CD8-positive, alpha-beta memory T cell (primary cell): ENCODE results near the gene C16orf96. TPM values are rescaled to one million over a fixed set of nuclear protein-coding genes. Genes with fewer than 3 reads are reported as not detected.
A peak's percentile ranks its signal among the peaks of the same experiment; 100 is the strongest.

ENCODE experiments used
- CTCF ChIA-PET: fragments of 350-600 bp; sonication (Branson Sonifier 250); formaldehyde crosslinking; loops from one replicate; lab custom pipeline; 2021; ENCODE audit warnings: antibody characterized with exemption; lab: Charles Lee
- POLR2A ChIA-PET: fragments of 350-600 bp; sonication (Branson Sonifier 250); formaldehyde crosslinking; loops from one replicate; lab custom pipeline; 2021; ENCODE audit warnings: antibody characterized with exemption; lab: Charles Lee
- DNase-seq, 5 donors: peaks; one replicate each; pipeline versions ENCODE4 v3.0.0 to v3.0.0-alpha.2; 2020 to 2022; ENCODE audit warnings: mixed read lengths in 1 of 5
- H3K27ac ChIP-seq: one replicate; pipeline ENCODE4 v1.7.0; 2013; ENCODE audit warnings: low read depth, mild to moderate bottlenecking, low read length, moderate library complexity
- H3K27me3 ChIP-seq: 2 replicates; pipeline ENCODE4 v1.7.0; 2013; ENCODE audit warnings: low read length, mild to moderate bottlenecking; ENCODE audit not compliant: insufficient read depth, poor library complexity, severe bottlenecking
- H3K36me3 ChIP-seq: 2 replicates; pipeline ENCODE4 v1.7.0; 2013; ENCODE audit warnings: mild to moderate bottlenecking, low read length, moderate library complexity; ENCODE audit not compliant: insufficient read depth
- H3K4me1 ChIP-seq: 2 replicates; pipeline ENCODE4 v1.7.0; 2013; ENCODE audit warnings: mild to moderate bottlenecking, low read length, moderate library complexity; ENCODE audit not compliant: insufficient read depth
- H3K4me3 ChIP-seq: 2 replicates; pipeline ENCODE4 v1.7.0; 2013; ENCODE audit warnings: mild to moderate bottlenecking, low read length
- H3K9me3 ChIP-seq: 2 replicates; pipeline ENCODE4 v1.7.0; 2013; ENCODE audit warnings: mild to moderate bottlenecking, low read length
- H3K27ac Mint-ChIP-seq, 8 donors: one replicate each; pipeline ENCODE4 v1.8.0; 2020 to 2021; ENCODE audit warnings: mixed read lengths in 8 of 8, mild to moderate bottlenecking in 6 of 8, inconsistent platforms in 3 of 8, moderate library complexity in 3 of 8
- H3K27me3 Mint-ChIP-seq, 2 donors: one replicate each; pipeline ENCODE4 v1.8.0; 2020 to 2021; ENCODE audit warnings: mixed read lengths in 2 of 2, mild to moderate bottlenecking in 1 of 2, moderate library complexity in 1 of 2
- H3K36me3 Mint-ChIP-seq, 3 donors: one replicate each; pipeline ENCODE4 v1.8.0; 2020 to 2021; ENCODE audit warnings: mixed read lengths in 3 of 3, inconsistent platforms in 1 of 3, mild to moderate bottlenecking in 1 of 3
- H3K4me1 Mint-ChIP-seq, 3 donors: one replicate each; pipeline ENCODE4 v1.8.0; 2020 to 2021; ENCODE audit warnings: mixed read lengths in 3 of 3, inconsistent platforms in 1 of 3, mild to moderate bottlenecking in 1 of 3
- H3K4me3 Mint-ChIP-seq, 7 donors: one replicate each; pipeline ENCODE4 v1.8.0; 2020 to 2021; ENCODE audit warnings: mixed read lengths in 7 of 7, mild to moderate bottlenecking in 6 of 7, moderate library complexity in 4 of 7, inconsistent platforms in 2 of 7
- H3K9me3 Mint-ChIP-seq, 5 donors: one replicate each; pipeline ENCODE4 v1.8.0; 2020 to 2022; ENCODE audit warnings: mixed read lengths in 5 of 5, mild to moderate bottlenecking in 3 of 5, moderate library complexity in 2 of 5, inconsistent platforms in 1 of 5
- polyA plus RNA-seq: library from polyadenylated mRNA; unstranded; fragments of 300-500 nt; fragmentation: Illumina TruSeq; gene quantifications from one replicate; pipeline ENCODE4 v1.2.3, GENCODE V29; 2021
- total RNA-seq, 2 experiments: library from RNA; stranded (reverse); gene quantifications; one replicate each; pipeline ENCODE4 v1.2.3, GENCODE V29; 2021

C16orf96 gene
- total and polyA plus RNA-seq, 3 experiments from 2014 or later = 0.05 to 0.11 (median 0.07) TPM

DNA sequence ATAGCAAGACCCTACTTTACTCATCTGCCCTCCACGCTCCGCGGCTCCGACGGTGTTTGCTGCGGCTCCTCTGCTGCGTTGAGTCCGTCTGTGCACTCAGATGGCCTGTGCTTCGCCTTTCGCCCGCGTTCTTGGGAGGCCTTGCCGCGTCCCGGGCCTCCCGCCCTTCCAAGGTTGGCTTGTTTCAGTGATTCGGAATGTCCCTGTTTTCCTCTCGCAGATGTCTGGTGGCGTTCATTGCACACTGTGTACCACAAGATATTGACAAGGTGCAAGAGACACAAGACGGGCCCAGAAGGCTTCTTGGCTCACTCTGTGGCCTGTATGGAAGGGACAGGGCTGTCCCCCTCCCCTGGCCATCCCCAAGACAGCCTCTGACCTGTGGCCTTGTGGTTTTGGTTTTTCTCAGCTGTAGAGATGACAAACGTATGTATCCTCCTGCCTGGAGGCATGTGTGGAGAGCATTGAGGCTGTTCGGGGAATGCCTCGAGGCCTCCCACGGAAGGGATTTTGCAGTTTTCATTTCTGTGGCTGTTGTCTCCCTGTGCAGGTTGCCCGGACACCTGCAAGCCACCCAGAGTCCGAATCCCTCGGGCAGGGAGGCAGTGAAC, 83.9 kb downstream of the C16orf96 start:
- ChIA-PET CTCF (interaction anchor here (1.5 kb wide), 1 partner anchor 16 kb away, joined by 4 read pairs; the partner anchor contains the start of gene MGRN1), POLR2A (no interaction called here)
- Histone ChIP-seq H3K27ac (no peak overlapping the region), H3K27me3 (no peaks in the 10 kb centered on the region), H3K9me3 (no peaks in the 10 kb centered on the region), H3K36me3 (no peaks in the 10 kb centered on the region), H3K4me1 (peaks cover 14% of the 10 kb centered on the region), H3K4me3 (no peak overlapping the region)
- H3K36me3 Mint-ChIP-seq = peaks cover 0 to 23% (median 0%) of the 10 kb centered on the region in 3 donors
- DNase-seq = no peak
- H3K4me1 Mint-ChIP-seq = peaks cover 21 to 38% (median 23%) of the 10 kb centered on the region in 3 donors
- H3K9me3 Mint-ChIP-seq = no peaks in the 10 kb centered on the region
- peak overlapping the region in 4 of 8 donors; percentile 21 to 87 (median 55) for H3K27ac Mint-ChIP-seq
- H3K27me3 Mint-ChIP-seq = peaks cover 0 to 2% of the 10 kb centered on the region in 2 donors
- H3K4me3 Mint-ChIP-seq = no peak overlapping the region

DNA sequence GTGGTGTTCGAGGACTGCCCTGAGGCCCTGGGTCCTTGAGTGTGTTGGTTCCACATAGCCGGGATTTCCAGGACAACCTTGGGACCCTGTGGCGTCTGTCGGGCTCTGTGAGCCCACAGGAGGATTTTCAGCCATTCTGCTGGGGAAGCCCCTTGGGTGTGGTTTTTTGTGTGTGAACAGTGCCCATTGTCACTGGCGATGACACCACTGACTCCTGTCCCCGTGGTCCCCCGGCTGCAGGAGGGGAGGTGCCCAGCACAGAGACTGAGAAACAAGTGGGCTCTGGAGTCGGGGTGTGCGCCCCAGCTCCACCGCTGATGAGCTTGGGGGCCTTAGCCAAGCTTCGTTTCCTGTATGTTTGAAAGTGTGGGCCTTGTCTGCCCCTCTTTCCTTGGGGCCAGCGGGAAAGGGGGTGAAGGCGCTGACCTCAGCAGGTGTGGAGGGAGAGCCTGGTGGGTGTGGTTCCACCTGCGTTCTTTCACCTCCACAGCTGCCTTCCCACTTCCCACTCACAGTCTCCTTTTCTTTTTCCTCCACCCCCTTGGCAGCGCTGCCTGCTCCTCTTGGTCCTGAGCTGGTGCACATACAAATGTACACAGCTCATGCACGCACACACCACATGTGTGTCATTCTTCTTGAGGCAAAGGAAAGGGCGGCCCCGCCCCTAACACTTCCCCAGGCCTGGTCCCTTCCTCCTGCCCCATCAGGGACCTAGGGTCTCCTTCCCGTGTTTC, 84.6 kb downstream of the C16orf96 start:
- H3K4me1 Mint-ChIP-seq = peaks cover 21 to 44% (median 26%) of the 10 kb centered on the region in 3 donors
- H3K27ac Mint-ChIP-seq = peak overlapping the region in 6 of 8 donors; percentile 77 to 88 (median 84)
- Histone ChIP-seq H3K9me3 (no peaks in the 10 kb centered on the region), H3K36me3 (no peaks in the 10 kb centered on the region), H3K4me1 (peaks cover 14% of the 10 kb centered on the region), H3K4me3 (no peak overlapping the region), H3K27me3 (no peaks in the 10 kb centered on the region), H3K27ac (no peak overlapping the region)
- ChIA-PET CTCF (interaction anchor here (1.5 kb wide), 1 partner anchor 17 kb away, joined by 4 read pairs; the partner anchor contains the start of gene MGRN1), POLR2A (no interaction called here)
- DNase-seq = peak in 1 of 5 donors; percentile 6
- peak overlapping the region in 1 of 7 donors; percentile 12 for H3K4me3 Mint-ChIP-seq
- peaks cover 0 to 2% of the 10 kb centered on the region in 2 donors for H3K27me3 Mint-ChIP-seq
- H3K36me3 Mint-ChIP-seq = peaks cover 0 to 28% (median 2%) of the 10 kb centered on the region in 3 donors
- no peaks in the 10 kb centered on the region for H3K9me3 Mint-ChIP-seq

DNA sequence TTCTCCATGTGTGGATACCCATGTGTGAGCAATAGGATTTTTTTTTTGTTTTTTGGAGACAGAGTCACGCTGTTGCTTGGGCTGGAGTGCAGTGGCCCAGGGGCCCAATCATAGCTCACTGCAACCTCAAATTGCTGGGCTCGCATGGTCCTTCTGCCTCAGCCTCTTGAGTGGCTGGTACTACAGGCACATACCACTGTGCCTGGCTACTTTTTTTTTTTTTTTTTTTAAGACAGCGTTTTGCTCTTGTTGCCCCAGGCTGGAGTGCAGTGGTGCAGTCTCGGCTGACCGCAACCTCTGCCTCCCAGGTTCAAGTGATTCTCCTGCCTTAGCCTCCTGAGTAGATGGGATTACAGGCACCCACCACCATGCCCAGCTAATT, 85.2 kb downstream of the C16orf96 start:
- peak overlapping the region in 5 of 8 donors; percentile 77 to 88 (median 82) for H3K27ac Mint-ChIP-seq
- H3K4me3 Mint-ChIP-seq = no peak overlapping the region
- DNase-seq = no peak
- H3K27me3 ChIP-seq = no peaks in the 10 kb centered on the region
- no peaks in the 10 kb centered on the region for H3K36me3 ChIP-seq
- POLR2A ChIA-PET = no interaction called here
- H3K27ac ChIP-seq = no peak overlapping the region
- H3K27me3 Mint-ChIP-seq = peaks cover 0 to 2% of the 10 kb centered on the region in 2 donors
- CTCF ChIA-PET = interaction anchor here (1.5 kb wide), 1 partner anchor 17 kb away, joined by 4 read pairs; the partner anchor contains the start of gene MGRN1
- peaks cover 15% of the 10 kb centered on the region for H3K4me1 ChIP-seq
- no peaks in the 10 kb centered on the region for H3K9me3 Mint-ChIP-seq
- H3K36me3 Mint-ChIP-seq = peaks cover 0 to 24% (median 2%) of the 10 kb centered on the region in 3 donors
- peaks cover 21 to 45% (median 24%) of the 10 kb centered on the region in 3 donors for H3K4me1 Mint-ChIP-seq
- H3K4me3 ChIP-seq = no peak overlapping the region
- H3K9me3 ChIP-seq = no peaks in the 10 kb centered on the region

DNA sequence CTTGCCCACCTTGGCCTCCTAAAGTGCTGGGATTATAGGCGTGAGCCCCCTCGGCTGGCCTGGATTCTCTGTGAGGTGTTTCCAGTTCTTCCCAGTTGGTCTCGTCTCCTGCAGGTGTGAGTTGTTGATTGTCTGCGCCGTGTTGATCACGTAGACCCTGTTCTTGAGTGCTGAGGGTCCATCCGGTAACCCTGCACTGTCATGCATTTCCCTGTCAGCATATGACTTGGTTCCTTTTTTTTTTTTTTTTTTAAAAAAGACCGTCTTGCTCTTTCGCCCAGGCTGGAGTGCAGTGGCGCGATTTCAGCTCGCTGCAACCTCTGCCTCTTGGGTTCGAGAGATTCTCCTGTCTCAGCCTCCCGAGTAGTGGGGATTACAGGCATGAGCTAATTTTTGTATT, 85.8 kb downstream of the C16orf96 start:
- Mint-ChIP-seq H3K27ac (no peak overlapping the region), H3K36me3 (peaks cover 0 to 20% (median 2%) of the 10 kb centered on the region in 3 donors), H3K4me1 (peaks cover 21 to 46% (median 22%) of the 10 kb centered on the region in 3 donors), H3K9me3 (no peaks in the 10 kb centered on the region), H3K4me3 (no peak overlapping the region), H3K27me3 (peaks cover 0 to 2% of the 10 kb centered on the region in 2 donors)
- H3K4me1 ChIP-seq = peaks cover 21% of the 10 kb centered on the region
- no peaks in the 10 kb centered on the region for H3K36me3 ChIP-seq
- no peak for DNase-seq
- no peaks in the 10 kb centered on the region for H3K27me3 ChIP-seq
- POLR2A ChIA-PET = no interaction called here
- no peak overlapping the region for H3K27ac ChIP-seq
- CTCF ChIA-PET = interaction anchor here (1.5 kb wide), 1 partner anchor 18 kb away, joined by 4 read pairs; the partner anchor contains the start of gene MGRN1
- no peaks in the 10 kb centered on the region for H3K9me3 ChIP-seq
- no peak overlapping the region for H3K4me3 ChIP-seq

DNA sequence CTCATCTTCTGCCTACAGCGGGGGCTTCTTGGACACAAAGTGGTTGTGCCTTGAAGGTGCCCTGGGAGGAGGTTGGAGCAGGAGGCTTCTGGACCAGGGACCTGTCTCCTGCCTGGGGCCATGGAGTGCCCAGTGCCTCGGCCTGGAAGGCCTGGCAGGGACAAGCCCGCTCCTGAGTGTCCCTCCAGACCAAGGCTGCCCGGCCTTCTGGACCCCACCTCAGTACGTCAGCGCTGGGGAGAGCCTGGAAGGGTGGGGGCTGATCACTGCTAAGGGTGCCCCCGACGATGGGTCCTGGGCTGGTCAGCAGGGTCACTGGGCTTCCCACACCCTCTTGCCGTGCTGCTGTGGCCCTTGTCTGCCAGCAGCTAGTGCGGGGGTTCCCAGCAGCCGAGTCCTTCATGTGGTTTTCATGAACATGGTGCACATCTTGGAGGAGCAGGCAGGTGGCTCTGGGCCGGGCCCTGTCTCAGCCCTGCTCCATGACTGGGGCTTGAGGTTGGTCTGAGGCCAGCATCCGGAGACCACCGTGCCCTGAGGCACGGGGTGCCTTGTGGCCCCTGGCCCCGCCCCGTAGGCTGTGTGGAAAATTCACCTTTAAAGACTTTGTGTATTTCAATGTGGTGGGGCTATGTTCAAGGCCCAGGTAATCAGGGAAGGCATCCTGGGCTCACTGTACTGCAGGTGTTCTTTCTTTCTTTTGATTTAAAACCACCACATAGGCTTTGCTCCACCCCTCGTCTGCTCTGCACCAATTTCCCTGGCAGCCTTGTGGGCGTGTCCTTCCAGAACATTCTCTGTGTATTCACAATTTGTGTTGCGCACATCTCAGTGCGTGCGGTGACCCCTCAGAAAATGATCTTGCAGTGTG, 90.9 kb downstream of the C16orf96 start:
- Mint-ChIP-seq H3K4me1 (peaks cover 16 to 36% (median 18%) of the 10 kb centered on the region in 3 donors), H3K4me3 (no peak overlapping the region), H3K36me3 (peaks cover 0 to 38% (median 5%) of the 10 kb centered on the region in 3 donors), H3K9me3 (no peaks in the 10 kb centered on the region), H3K27me3 (peaks cover 0 to 2% of the 10 kb centered on the region in 2 donors), H3K27ac (peak overlapping the region in 4 of 8 donors; percentile 9 to 35 (median 33))
- DNase-seq = peak in 1 of 5 donors; percentile 22
- Histone ChIP-seq H3K36me3 (no peaks in the 10 kb centered on the region), H3K4me1 (peaks cover 36% of the 10 kb centered on the region), H3K9me3 (no peaks in the 10 kb centered on the region), H3K4me3 (no peak overlapping the region), H3K27ac (no peak overlapping the region), H3K27me3 (no peaks in the 10 kb centered on the region)
- ChIA-PET POLR2A (no interaction called here), CTCF (no interaction called here)

DNA sequence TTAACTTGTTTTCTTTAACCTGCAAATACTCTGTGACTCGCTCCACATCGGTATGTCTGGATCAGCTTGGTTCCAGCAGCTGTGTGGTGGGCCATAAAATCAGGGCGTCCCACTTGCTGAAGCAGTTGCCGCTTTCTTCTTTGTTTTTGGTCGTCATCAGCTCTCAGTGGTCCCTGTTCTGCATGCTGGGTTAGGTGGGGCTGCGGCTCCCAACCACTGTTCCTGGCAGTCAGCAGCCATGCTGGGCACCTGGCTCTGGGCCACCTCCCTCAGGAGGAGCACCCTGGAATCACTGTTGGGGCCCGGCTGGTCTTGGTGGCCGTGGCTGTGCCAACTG, 91.5 kb downstream of the C16orf96 start:
- ChIA-PET POLR2A (no interaction called here), CTCF (no interaction called here)
- Histone ChIP-seq H3K4me3 (no peak overlapping the region), H3K27me3 (no peaks in the 10 kb centered on the region), H3K27ac (no peak overlapping the region), H3K9me3 (no peaks in the 10 kb centered on the region), H3K36me3 (no peaks in the 10 kb centered on the region), H3K4me1 (peaks cover 36% of the 10 kb centered on the region)
- peak overlapping the region in 1 of 8 donors; percentile 34 for H3K27ac Mint-ChIP-seq
- no peaks in the 10 kb centered on the region for H3K9me3 Mint-ChIP-seq
- H3K4me3 Mint-ChIP-seq = no peak overlapping the region
- peaks cover 16 to 36% (median 18%) of the 10 kb centered on the region in 3 donors for H3K4me1 Mint-ChIP-seq
- peaks cover 0 to 44% (median 5%) of the 10 kb centered on the region in 3 donors for H3K36me3 Mint-ChIP-seq
- DNase-seq = no peak
- peaks cover 0 to 2% of the 10 kb centered on the region in 2 donors for H3K27me3 Mint-ChIP-seq

DNA sequence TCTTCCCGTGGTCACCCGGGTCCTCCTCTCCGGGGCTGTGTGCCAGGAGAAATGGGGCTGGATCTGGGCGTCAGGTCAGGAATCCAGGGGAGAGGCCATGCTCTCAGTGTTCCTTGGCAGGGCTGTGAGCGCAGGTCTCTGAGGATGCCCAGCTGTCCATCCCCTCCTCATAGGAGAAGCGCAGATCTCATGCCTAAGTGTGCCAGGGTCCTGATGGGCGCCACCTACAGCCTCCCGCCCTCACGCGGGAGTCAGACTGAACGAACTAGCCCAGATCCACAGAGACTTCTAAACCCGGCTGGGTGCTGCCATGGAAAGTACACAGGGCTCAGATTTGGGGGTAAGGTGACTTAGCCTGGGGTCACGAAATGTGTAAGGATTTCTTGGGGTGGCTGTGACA, 92.8 kb downstream of the C16orf96 start:
- no peak for DNase-seq
- ChIA-PET CTCF (interaction anchor here (1.5 kb wide), 1 partner anchor 28 kb away, joined by 3 read pairs; no protein-coding TSS in a partner anchor), POLR2A (no interaction called here)
- H3K9me3 Mint-ChIP-seq = no peaks in the 10 kb centered on the region
- Histone ChIP-seq H3K27me3 (no peaks in the 10 kb centered on the region), H3K4me1 (peaks cover 36% of the 10 kb centered on the region), H3K36me3 (no peaks in the 10 kb centered on the region), H3K9me3 (no peaks in the 10 kb centered on the region), H3K4me3 (no peak overlapping the region), H3K27ac (no peak overlapping the region)
- peak overlapping the region in 5 of 8 donors; percentile 20 to 73 (median 56) for H3K27ac Mint-ChIP-seq
- H3K27me3 Mint-ChIP-seq = no peaks in the 10 kb centered on the region
- H3K36me3 Mint-ChIP-seq = peaks cover 0 to 53% (median 9%) of the 10 kb centered on the region in 3 donors
- H3K4me1 Mint-ChIP-seq = peaks cover 16 to 36% (median 18%) of the 10 kb centered on the region in 3 donors
- no peak overlapping the region for H3K4me3 Mint-ChIP-seq
